Activated CD8-positive, alpha-beta memory T cell treated with anti-CD3 and anti-CD28 coated beads, Interleukin-2, amount 10 ng/mL, durations not matched to agents 7 days and 5 days (primary cell): Measurements from ENCODE around the gene PINLYP. TPM values are rescaled to one million over a fixed set of nuclear protein-coding genes. Genes with fewer than 3 reads are reported as not detected.

ENCODE experiments used
- ATAC-seq: fragments of 150-1000 bp; cut with Tn5 transposase; one replicate; pipeline ENCODE4 v1.10.0; 2021; ENCODE audit warnings: moderate library complexity
- CTCF ChIA-PET: fragments of 350-600 bp; sonication (Branson Sonifier 250); formaldehyde crosslinking; loops from one replicate; lab custom pipeline; 2021; ENCODE audit warnings: antibody characterized with exemption; lab: Charles Lee
- DNase-seq: peaks from one replicate; pipeline ENCODE4 v3.0.0-alpha.2; 2020
- H3K27ac Mint-ChIP-seq: one replicate; pipeline ENCODE4 v1.8.0; 2021; ENCODE audit warnings: mild to moderate bottlenecking, mixed read lengths
- H3K27me3 Mint-ChIP-seq: one replicate; pipeline ENCODE4 v1.8.0; 2021; ENCODE audit warnings: mixed read lengths
- H3K36me3 Mint-ChIP-seq: one replicate; pipeline ENCODE4 v1.8.0; 2021; ENCODE audit warnings: mild to moderate bottlenecking, mixed read lengths
- H3K4me1 Mint-ChIP-seq: one replicate; pipeline ENCODE4 v1.8.0; 2021; ENCODE audit warnings: mixed read lengths
- H3K4me3 Mint-ChIP-seq: one replicate; pipeline ENCODE4 v1.8.0; 2021; ENCODE audit warnings: mild to moderate bottlenecking, moderate library complexity, mixed read lengths
- H3K9me3 Mint-ChIP-seq: one replicate; pipeline ENCODE4 v1.8.0; 2022; ENCODE audit warnings: low read depth, mixed read lengths
- total RNA-seq, 2 experiments: library from RNA; stranded (reverse); gene quantifications; one replicate each; pipeline ENCODE4 v1.2.3, GENCODE V29; 2021

Gene PINLYP
- total RNA-seq, 2 experiments from 2014 or later = 16.8 to 19.7 TPM

- Mint-ChIP-seq H3K4me3 (no peak overlapping the region), H3K36me3 (peaks cover 13% of the 10 kb centered on the region), H3K4me1 (peaks cover 11% of the 10 kb centered on the region), H3K27me3 (no peaks in the 10 kb centered on the region), H3K27ac (peak overlapping the region; percentile 29), H3K9me3 (no peaks in the 10 kb centered on the region)
- DNase-seq (no peak), ATAC-seq (no peak)
- CTCF ChIA-PET = interaction anchor here (1.0 to 9.2 kb wide), 24 partner anchors 9 to 255 kb away, joined by 3 to 173 read pairs (median 8); partner anchors contain the start of genes IRGQ, PINLYP, SMG9 and XRCC1
Measured at GRCh38 chr19:43554317-43554895, 21.2 kb upstream of the PINLYP start.

GRCh38 chr19:43555185-43555770, 20.3 kb upstream of the PINLYP start:
- Mint-ChIP-seq H3K4me1 (peaks cover 11% of the 10 kb centered on the region), H3K4me3 (no peak overlapping the region), H3K9me3 (no peaks in the 10 kb centered on the region), H3K36me3 (peaks cover 15% of the 10 kb centered on the region), H3K27ac (peak overlapping the region; percentile 61), H3K27me3 (no peaks in the 10 kb centered on the region)
- peak; percentile 94 for ATAC-seq
- CTCF ChIA-PET = interaction anchor here (0.7 to 9.2 kb wide), 30 partner anchors 10 to 254 kb away, joined by 3 to 173 read pairs (median 6); partner anchors contain the start of genes IRGQ, PINLYP, PLAUR and SMG9
- peak; percentile 89 for DNase-seq

DNA sequence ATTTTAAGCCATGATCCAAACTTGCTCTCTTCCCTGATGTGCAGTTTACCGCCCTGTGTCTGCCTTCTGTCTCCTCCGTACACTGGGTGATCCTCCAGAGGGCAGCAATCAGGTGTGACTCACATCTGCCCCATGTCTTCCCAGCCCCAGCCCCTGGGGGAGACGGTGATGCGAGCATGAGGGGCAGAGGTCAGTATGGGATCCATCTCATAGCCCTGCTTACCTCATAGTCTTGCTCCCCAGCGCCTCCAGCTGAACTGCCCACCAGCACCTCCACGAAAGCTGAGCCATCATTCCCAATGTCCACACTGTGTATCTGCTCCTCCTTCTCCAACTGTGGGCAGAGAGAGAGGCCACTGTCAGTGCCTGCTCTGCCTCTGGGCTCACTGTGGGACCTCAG, 14.9 kb upstream of the PINLYP start:
- Mint-ChIP-seq H3K27ac (peak overlapping the region; percentile 22), H3K4me3 (no peak overlapping the region), H3K9me3 (no peaks in the 10 kb centered on the region), H3K36me3 (peaks cover 25% of the 10 kb centered on the region), H3K27me3 (no peaks in the 10 kb centered on the region), H3K4me1 (peaks cover 36% of the 10 kb centered on the region)
- no peak for DNase-seq
- CTCF ChIA-PET = interaction anchor here (2.7 to 9.2 kb wide), 2 partner anchors 34 to 35 kb away, joined by 23 to 173 read pairs; partner anchors contain the start of genes IRGQ and ZNF576
- no peak for ATAC-seq

GRCh38 chr19:43561139-43561970, 14.2 kb upstream of the PINLYP start:
- CTCF ChIA-PET = interaction anchor here (2.7 kb wide), 1 partner anchor 33 kb away, joined by 23 read pairs; the partner anchor contains the start of gene IRGQ
- no peaks in the 10 kb centered on the region for H3K9me3 Mint-ChIP-seq
- DNase-seq (no peak), ATAC-seq (no peak)
- H3K36me3 Mint-ChIP-seq = peaks cover 25% of the 10 kb centered on the region
- peaks cover 34% of the 10 kb centered on the region for H3K4me1 Mint-ChIP-seq
- no peaks in the 10 kb centered on the region for H3K27me3 Mint-ChIP-seq
- no peak overlapping the region for H3K4me3 Mint-ChIP-seq
- peak overlapping the region; percentile 92 for H3K27ac Mint-ChIP-seq

- Mint-ChIP-seq H3K4me3 (peak overlapping the region; percentile 33), H3K9me3 (no peaks in the 10 kb centered on the region), H3K27ac (peak overlapping the region; percentile 92), H3K36me3 (peaks cover 27% of the 10 kb centered on the region), H3K27me3 (no peaks in the 10 kb centered on the region), H3K4me1 (peaks cover 37% of the 10 kb centered on the region)
- DNase-seq (no peak), ATAC-seq (no peak)
- CTCF ChIA-PET = interaction anchor here (0.6 to 2.7 kb wide), 4 partner anchors 15 to 44 kb away, joined by 3 to 23 read pairs (median 3); partner anchors contain the start of gene IRGQ
Measured at GRCh38 chr19:43562226-43562697, 13.3 kb upstream of the PINLYP start.

DNA sequence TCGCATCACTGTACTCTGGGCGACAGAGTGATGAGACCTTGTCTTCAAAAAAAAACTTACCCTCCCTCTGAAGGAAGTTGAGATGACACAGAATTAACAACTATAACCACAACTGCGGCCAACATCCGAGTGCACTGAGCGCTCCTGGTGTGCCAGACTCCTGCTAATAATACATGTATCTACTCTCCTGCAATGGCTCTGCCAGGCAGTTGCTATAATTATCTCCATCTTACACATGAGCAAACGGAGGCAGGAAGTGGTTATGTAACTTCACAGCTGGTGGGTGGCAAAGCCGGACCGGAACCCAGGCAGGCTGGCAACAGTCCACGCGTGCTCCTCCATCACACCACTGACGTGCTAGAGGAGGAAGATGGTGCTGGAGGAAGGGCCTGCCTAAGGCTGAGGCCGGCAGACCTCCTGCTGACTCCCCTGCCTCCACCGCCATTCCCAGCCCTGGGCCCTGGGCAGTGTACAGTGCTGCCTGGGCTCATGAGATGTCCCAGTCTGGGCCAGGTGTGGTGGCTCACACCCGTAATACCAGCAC, 12.8 kb upstream of the PINLYP start:
- peak; percentile 91 for DNase-seq
- peaks cover 37% of the 10 kb centered on the region for H3K4me1 Mint-ChIP-seq
- H3K9me3 Mint-ChIP-seq = no peaks in the 10 kb centered on the region
- H3K4me3 Mint-ChIP-seq = peak overlapping the region; percentile 33
- peaks cover 24% of the 10 kb centered on the region for H3K36me3 Mint-ChIP-seq
- CTCF ChIA-PET = interaction anchor here (0.6 to 5.5 kb wide), 5 partner anchors 7 to 45 kb away, joined by 3 to 23 read pairs (median 3); partner anchors contain the start of gene IRGQ
- H3K27ac Mint-ChIP-seq = peak overlapping the region; percentile 92
- peak; percentile 90 for ATAC-seq
- H3K27me3 Mint-ChIP-seq = no peaks in the 10 kb centered on the region

- no peak for ATAC-seq
- H3K4me3 Mint-ChIP-seq = no peak overlapping the region
- peak overlapping the region; percentile 92 for H3K27ac Mint-ChIP-seq
- peaks cover 37% of the 10 kb centered on the region for H3K4me1 Mint-ChIP-seq
- H3K27me3 Mint-ChIP-seq = no peaks in the 10 kb centered on the region
- no peak for DNase-seq
- peaks cover 23% of the 10 kb centered on the region for H3K36me3 Mint-ChIP-seq
- CTCF ChIA-PET = interaction anchor here (0.6 to 5.5 kb wide), 3 partner anchors 8 to 1407 kb away, joined by 3 to 22 read pairs (median 3); no protein-coding TSS in a partner anchor
- no peaks in the 10 kb centered on the region for H3K9me3 Mint-ChIP-seq
Measured at GRCh38 chr19:43563816-43564457, 11.7 kb upstream of the PINLYP start.

GRCh38 chr19:43564800-43565199, 10.8 kb upstream of the PINLYP start:
- no peak for ATAC-seq
- CTCF ChIA-PET = interaction anchor here (0.8 to 5.5 kb wide), 5 partner anchors 9 to 104 kb away, joined by 3 to 22 read pairs (median 3); partner anchors contain the start of genes IRGQ and ZNF576
- Mint-ChIP-seq H3K4me1 (peaks cover 37% of the 10 kb centered on the region), H3K9me3 (no peaks in the 10 kb centered on the region), H3K27me3 (no peaks in the 10 kb centered on the region), H3K36me3 (peaks cover 22% of the 10 kb centered on the region), H3K27ac (no peak overlapping the region), H3K4me3 (no peak overlapping the region)
- no peak for DNase-seq

DNA sequence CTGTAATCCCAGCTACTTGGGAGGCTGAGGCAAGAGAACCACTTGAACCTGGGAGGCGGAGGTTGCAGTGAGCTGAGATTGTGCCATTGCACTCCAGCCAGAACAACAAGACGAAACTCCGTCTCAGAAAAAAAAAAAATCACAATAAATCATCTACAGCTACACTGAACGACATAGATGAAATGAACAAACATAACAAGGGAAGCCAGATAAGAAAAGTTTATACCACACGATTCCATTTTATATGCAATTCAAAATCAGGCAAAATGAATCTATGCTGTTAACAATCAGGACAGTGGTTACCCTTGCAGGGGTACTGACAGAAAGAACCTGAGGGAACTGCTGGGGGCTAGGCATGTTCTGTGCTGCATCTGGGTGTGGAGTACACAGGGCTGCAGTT, 5.9 kb upstream of the PINLYP start:
- no peaks in the 10 kb centered on the region for H3K9me3 Mint-ChIP-seq
- ATAC-seq (no peak), DNase-seq (no peak)
- H3K27ac Mint-ChIP-seq = no peak overlapping the region
- H3K27me3 Mint-ChIP-seq = no peaks in the 10 kb centered on the region
- CTCF ChIA-PET = interaction anchor here (0.9 to 1.3 kb wide), 2 partner anchors 33 to 123 kb away, joined by 3 read pairs; no protein-coding TSS in a partner anchor
- H3K36me3 Mint-ChIP-seq = peaks cover 5% of the 10 kb centered on the region
- H3K4me1 Mint-ChIP-seq = peaks cover 17% of the 10 kb centered on the region
- H3K4me3 Mint-ChIP-seq = no peak overlapping the region

DNA sequence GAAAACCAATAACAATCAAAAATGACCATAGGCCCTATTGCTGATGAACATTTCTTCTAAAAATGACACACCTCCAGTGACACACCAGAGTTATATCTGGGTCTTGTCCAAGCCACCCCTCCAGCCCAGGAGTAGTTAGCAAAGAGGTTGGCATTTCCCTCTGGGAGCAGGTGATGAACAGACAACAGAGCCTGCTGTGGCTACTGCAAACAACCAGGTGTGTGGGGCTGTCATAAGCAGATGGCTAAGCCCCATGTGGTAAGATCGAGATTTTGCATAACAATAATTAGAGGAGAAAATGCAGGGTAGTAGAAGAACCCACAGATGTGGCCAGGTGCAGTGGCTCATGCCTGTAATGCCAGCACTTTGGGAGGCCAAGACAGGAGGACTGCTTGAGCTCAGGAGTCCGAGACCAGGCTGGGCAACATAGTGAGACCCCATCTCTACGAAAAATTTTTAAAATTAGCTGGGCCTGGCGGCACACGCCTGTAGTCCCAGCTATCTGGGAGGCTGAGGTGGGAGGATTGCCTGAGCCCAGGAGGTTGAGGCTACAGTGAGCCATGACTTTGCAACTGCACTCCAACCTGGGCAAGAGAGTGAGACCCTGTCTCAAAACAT, 5.3 kb upstream of the PINLYP start:
- Mint-ChIP-seq H3K27ac (peak overlapping the region; percentile 48), H3K36me3 (peaks cover 5% of the 10 kb centered on the region), H3K4me3 (no peak overlapping the region), H3K9me3 (no peaks in the 10 kb centered on the region), H3K27me3 (no peaks in the 10 kb centered on the region), H3K4me1 (peaks cover 23% of the 10 kb centered on the region)
- ATAC-seq (no peak), DNase-seq (no peak)
- CTCF ChIA-PET = no interaction called here

- no peaks in the 10 kb centered on the region for H3K9me3 Mint-ChIP-seq
- H3K4me1 Mint-ChIP-seq = peaks cover 33% of the 10 kb centered on the region
- CTCF ChIA-PET = interaction anchor here (2.0 kb wide), 1 partner anchor 22 kb away, joined by 9 read pairs; no protein-coding TSS in a partner anchor
- DNase-seq (no peak), ATAC-seq (no peak)
- H3K27ac Mint-ChIP-seq = no peak overlapping the region
- H3K36me3 Mint-ChIP-seq = peaks cover 3% of the 10 kb centered on the region
- no peak overlapping the region for H3K4me3 Mint-ChIP-seq
- no peaks in the 10 kb centered on the region for H3K27me3 Mint-ChIP-seq
Measured at GRCh38 chr19:43572171-43572588, 3.4 kb upstream of the PINLYP start.
